SK-N-SH treated with all-trans-retinoic acid at 6 μM for 48 hours (cell line): ENCODE results near the gene FBXW12.

Experiments
- ATAC-seq: fragments of 200-7000 bp; cut with Tn5 transposase; 3 replicates; pipeline ENCODE4 v1.9.1; 2020; ENCODE audit warnings: mild to moderate bottlenecking, moderate library complexity
- ARNTL ChIP-seq: fragments of 450-650 bp; formaldehyde crosslinking; IDR thresholded peaks from 2 replicates; pipeline ENCODE4 v1.5.0; 2020; ENCODE audit warnings: low read depth, mild to moderate bottlenecking, moderate library complexity, borderline replicate concordance
- BACH2 ChIP-seq: fragments of 250-450 bp; sonication (Bioruptor Pico); IDR thresholded peaks from 2 replicates; pipeline ENCODE4 v1.9.0; 2021; ENCODE audit warnings: mild to moderate bottlenecking, borderline replicate concordance
- CSRNP3 ChIP-seq: fragments of 250-450 bp; sonication (Bioruptor Pico); IDR thresholded peaks from 2 replicates; pipeline ENCODE4 v1.5.1; 2021; ENCODE audit warnings: mild to moderate bottlenecking, moderate library complexity
- ESRRG ChIP-seq: fragments of 250-450 bp; sonication (Bioruptor Pico); IDR thresholded peaks from 2 replicates; pipeline ENCODE4 v1.6.1; 2021; ENCODE audit warnings: mild to moderate bottlenecking
- GLIS3 ChIP-seq: fragments of 250-450 bp; sonication (Bioruptor Pico); IDR thresholded peaks from 2 replicates; pipeline ENCODE4 v1.5.0; 2020; ENCODE audit warnings: mild to moderate bottlenecking, moderate library complexity
- ISL1 ChIP-seq: fragments of 250-450 bp; sonication (Bioruptor Pico); IDR thresholded peaks from 2 replicates; pipeline ENCODE4 v2.1.2; 2022; ENCODE audit warnings: mild to moderate bottlenecking, moderate library complexity
- OSR1 ChIP-seq: fragments of 250-450 bp; sonication (Bioruptor Pico); IDR thresholded peaks from 2 replicates; pipeline ENCODE4 v1.8.0; 2022; ENCODE audit warnings: moderate library complexity, mild to moderate bottlenecking, inconsistent platforms
- PATZ1 ChIP-seq: fragments of 250-450 bp; sonication (Bioruptor Pico); IDR thresholded peaks from 2 replicates; pipeline ENCODE4 v1.8.0; 2020; ENCODE audit warnings: mild to moderate bottlenecking, moderate library complexity, borderline replicate concordance
- POU6F1 ChIP-seq: fragments of 250-450 bp; sonication (Bioruptor Pico); IDR thresholded peaks from 2 replicates; pipeline ENCODE4 v1.8.0; 2021; ENCODE audit warnings: low read depth, mild to moderate bottlenecking, moderate library complexity, borderline replicate concordance
- PPARA ChIP-seq: fragments of 250-450 bp; sonication (Bioruptor Pico); IDR thresholded peaks from 2 replicates; pipeline ENCODE4 v1.5.0; 2020; ENCODE audit warnings: mild to moderate bottlenecking, borderline replicate concordance
- RARB ChIP-seq: fragments of 250-450 bp; sonication (Bioruptor Pico); IDR thresholded peaks from 2 replicates; pipeline ENCODE4 v1.8.0; 2021; ENCODE audit warnings: mild to moderate bottlenecking, moderate library complexity
- SNAI2 ChIP-seq: fragments of 250-450 bp; sonication (Bioruptor Pico); IDR thresholded peaks from 2 replicates; pipeline ENCODE4 v1.5.0; 2020; ENCODE audit warnings: mild to moderate bottlenecking, moderate library complexity
- TCF4 ChIP-seq: fragments of 250-450 bp; sonication (Bioruptor Pico); IDR thresholded peaks from 2 replicates; pipeline ENCODE4 v1.8.0; 2021; ENCODE audit warnings: mild to moderate bottlenecking, moderate library complexity, borderline replicate concordance
- TOX ChIP-seq: fragments of 250-450 bp; sonication (Bioruptor Pico); IDR thresholded peaks from 2 replicates; pipeline ENCODE4 v1.8.0; 2021; ENCODE audit warnings: mild to moderate bottlenecking, moderate library complexity, borderline replicate concordance
- TSHZ2 ChIP-seq: fragments of 250-450 bp; sonication (Bioruptor Pico); IDR thresholded peaks from 2 replicates; pipeline ENCODE4 v1.5.0; 2020; ENCODE audit warnings: mild to moderate bottlenecking, moderate library complexity
- ZC3H10 ChIP-seq: fragments of 250-450 bp; sonication (Bioruptor Pico); IDR thresholded peaks from 2 replicates; pipeline ENCODE4 v1.5.1; 2021; ENCODE audit warnings: mild to moderate bottlenecking, moderate library complexity
- ZFP3 ChIP-seq: fragments of 250-450 bp; sonication (Bioruptor Pico); IDR thresholded peaks from 2 replicates; pipeline ENCODE4 v1.5.0; 2020; ENCODE audit warnings: mild to moderate bottlenecking, moderate library complexity
- ZFP30 ChIP-seq: fragments of 450-650 bp; formaldehyde crosslinking; IDR thresholded peaks from 2 replicates; pipeline ENCODE4 v1.5.0; 2022; ENCODE audit warnings: mild to moderate bottlenecking, moderate library complexity
- ZNF565 ChIP-seq: fragments of 450-650 bp; formaldehyde crosslinking; conservative IDR thresholded peaks from 2 replicates; pipeline ENCODE4 v1.5.0; 2020; ENCODE audit warnings: low read depth, mild to moderate bottlenecking, moderate library complexity
- ZNF8 ChIP-seq: fragments of 450-650 bp; formaldehyde crosslinking; IDR thresholded peaks from 2 replicates; pipeline ENCODE4 v1.5.0; 2020; ENCODE audit warnings: mild to moderate bottlenecking, moderate library complexity

FBXW12 gene

GRCh38 chr3:48403533-48404439 lies 31.8 kb downstream of the FBXW12 start (continued):
- no peak for TF ChIP-seq PATZ1 (CRISPR knock-in tag)

GRCh38 chr3:48404440-48405342 lies 32.7 kb downstream of the FBXW12 start:
- TF ChIP-seq TSHZ2 (CRISPR knock-in tag) = no peak
- TF ChIP-seq SNAI2 = no peak
- no peak for TF ChIP-seq ZC3H10
- no peak for TF ChIP-seq RARB (CRISPR knock-in tag)
- TF ChIP-seq TCF4 = no peak
- TF ChIP-seq BACH2 (CRISPR knock-in tag) = no peak
- no peak for TF ChIP-seq CSRNP3 (CRISPR knock-in tag)
- no peak for TF ChIP-seq ZNF565 (CRISPR knock-in tag)
- TF ChIP-seq OSR1 (CRISPR knock-in tag) = no peak
- TF ChIP-seq POU6F1 (CRISPR knock-in tag) = no peak
- TF ChIP-seq TOX (CRISPR knock-in tag) = no peak
- TF ChIP-seq ESRRG (CRISPR knock-in tag) = no peak
- TF ChIP-seq GLIS3 (CRISPR knock-in tag) = no peak
- no peak for TF ChIP-seq PPARA
- TF ChIP-seq ARNTL (CRISPR knock-in tag) = no peak
- no peak for TF ChIP-seq ZFP3
- no peak for TF ChIP-seq ZNF8 (CRISPR knock-in tag)
- no peak for TF ChIP-seq PATZ1 (CRISPR knock-in tag)
- TF ChIP-seq ISL1 (CRISPR knock-in tag) = no peak
- no peak for TF ChIP-seq ZFP30
- no peak for ATAC-seq
